Osteocyte (in vitro differentiated cells): ENCODE data around the gene PTPRS. TPM values are rescaled to one million over a fixed set of nuclear protein-coding genes. Genes with fewer than 3 reads are reported as not detected.

Experiments used
- DNase-seq: peaks from one replicate; pipeline ENCODE4 v3.0.0; 2021; ENCODE audit warnings: mixed read lengths; ENCODE audit not compliant: unreplicated experiment; ENCODE audit errors: extremely low spot score
- H3K27ac Mint-ChIP-seq: one replicate; pipeline ENCODE4 v1.8.0; 2021; ENCODE audit warnings: mild to moderate bottlenecking, mixed read lengths; ENCODE audit not compliant: unreplicated experiment
- H3K27me3 Mint-ChIP-seq: one replicate; pipeline ENCODE4 v1.8.0; 2021; ENCODE audit warnings: mixed read lengths; ENCODE audit not compliant: unreplicated experiment
- H3K36me3 Mint-ChIP-seq: one replicate; pipeline ENCODE4 v1.8.0; 2021; ENCODE audit warnings: mixed read lengths; ENCODE audit not compliant: unreplicated experiment
- H3K4me1 Mint-ChIP-seq: one replicate; pipeline ENCODE4 v1.8.0; 2021; ENCODE audit warnings: mixed read lengths; ENCODE audit not compliant: unreplicated experiment
- H3K4me3 Mint-ChIP-seq: one replicate; pipeline ENCODE4 v1.8.0; 2021; ENCODE audit warnings: mild to moderate bottlenecking, moderate library complexity, mixed read lengths; ENCODE audit not compliant: unreplicated experiment
- H3K9me3 Mint-ChIP-seq: one replicate; pipeline ENCODE4 v1.8.0; 2021; ENCODE audit warnings: mixed read lengths; ENCODE audit not compliant: unreplicated experiment
- CTCF ChIP-seq: fragments of 200-600 bp; sonication (generic); IDR thresholded peaks from 2 replicates; pipeline ENCODE4 v1.5.0; 2021; ENCODE audit warnings: antibody characterized with exemption, mild to moderate bottlenecking, moderate library complexity
- total RNA-seq: library from RNA; stranded (reverse); gene quantifications from 2 replicates; pipeline ENCODE4 v1.2.1, GENCODE V29; 2021

The PTPRS gene
- total RNA-seq, 1 donor from 2014 or later: 185 TPM

GRCh38 chr19:5293612-5294378, 46.8 kb downstream of the PTPRS start:
- H3K9me3 Mint-ChIP-seq: no peaks in the 10 kb centered on the region

GRCh38 chr19:5292822-5293611, 47.6 kb downstream of the PTPRS start:
- Mint-ChIP-seq H3K27me3 (no peaks in the 10 kb centered on the region), H3K4me1 (peaks cover 21% of the 10 kb centered on the region), H3K9me3 (no peaks in the 10 kb centered on the region), H3K27ac (peak overlapping the region; percentile 23), H3K36me3 (no peaks in the 10 kb centered on the region), H3K4me3 (peak overlapping the region; percentile 83)
- TF ChIP-seq CTCF: no peak
- DNase-seq: peak; percentile 91

More at GRCh38 chr19:5293612-5294378, 46.8 kb downstream of the PTPRS start:
- Mint-ChIP-seq H3K4me1 (peaks cover 15% of the 10 kb centered on the region), H3K4me3 (peak overlapping the region; percentile 83), H3K27me3 (no peaks in the 10 kb centered on the region), H3K27ac (peak overlapping the region; percentile 23), H3K36me3 (no peaks in the 10 kb centered on the region)
- peak; percentile 89 for DNase-seq
- TF ChIP-seq CTCF: no peak

- no peaks in the 10 kb centered on the region for H3K36me3 Mint-ChIP-seq
- no peaks in the 10 kb centered on the region for H3K9me3 Mint-ChIP-seq
- H3K27ac Mint-ChIP-seq: peak overlapping the region; percentile 34
- no peak for TF ChIP-seq CTCF
- DNase-seq: no peak
- H3K4me1 Mint-ChIP-seq: peaks cover 25% of the 10 kb centered on the region
- no peaks in the 10 kb centered on the region for H3K27me3 Mint-ChIP-seq
- H3K4me3 Mint-ChIP-seq: peak overlapping the region; percentile 74
These were observed 48.2 kb downstream of the PTPRS start for GRCh38 chr19:5292453-5292821.

- Mint-ChIP-seq H3K36me3 (peaks cover 5% of the 10 kb centered on the region), H3K4me1 (peaks cover 31% of the 10 kb centered on the region), H3K9me3 (no peaks in the 10 kb centered on the region), H3K27me3 (no peaks in the 10 kb centered on the region), H3K4me3 (peak overlapping the region; percentile 74), H3K27ac (no peak overlapping the region)
- TF ChIP-seq CTCF: no peak
- no peak for DNase-seq
These were observed 48.9 kb downstream of the PTPRS start for GRCh38 chr19:5291588-5292193.

Other genes starting within 250 kb of the PTPRS start
- gene ZNRF4, start 114.6 kb upstream of the PTPRS start, total RNA-seq: not detected in 2 replicates
- gene TINCR, start 227.1 kb upstream of the PTPRS start, total RNA-seq: 13.5 and 16.4 TPM in 2 replicates